Activated CD4-positive, CD25-positive, alpha-beta regulatory T cell (primary cell): ENCODE measurements around the gene CDKL5.

Source experiments
- DNase-seq, 4 experiments: peaks; one replicate each; lab custom pipeline; 2025; lab: John Stamatoyannopoulos, UW

Gene CDKL5

GRCh38 chrX:18457000-18457399 lies 31.6 kb downstream of the CDKL5 start:
- no peak for DNase-seq

GRCh38 chrX:18461431-18461830 lies 36.0 kb downstream of the CDKL5 start:
- no peak for DNase-seq

- no peak for DNase-seq
Measured at GRCh38 chrX:18464499-18464898, 39.1 kb downstream of the CDKL5 start.

GRCh38 chrX:18465051-18465450 lies 39.6 kb downstream of the CDKL5 start:
- no peak for DNase-seq

GRCh38 chrX:18468599-18468998 lies 43.2 kb downstream of the CDKL5 start:
- no peak for DNase-seq

GRCh38 chrX:18471296-18471695 lies 45.9 kb downstream of the CDKL5 start:
- DNase-seq: no peak

GRCh38 chrX:18490806-18491555 lies 65.6 kb downstream of the CDKL5 start:
- DNase-seq: no peak

- DNase-seq: no peak
Measured at GRCh38 chrX:18491587-18492340, 66.4 kb downstream of the CDKL5 start.

- DNase-seq: no peak
Measured at GRCh38 chrX:18534949-18535348, 109.5 kb downstream of the CDKL5 start.

- DNase-seq: no peak
Measured at GRCh38 chrX:18537068-18537467, 111.7 kb downstream of the CDKL5 start.

GRCh38 chrX:18537524-18537923 lies 112.1 kb downstream of the CDKL5 start:
- DNase-seq: no peak

- DNase-seq: no peak
Measured at GRCh38 chrX:18542131-18542530, 116.7 kb downstream of the CDKL5 start.

GRCh38 chrX:18542905-18543304 lies 117.5 kb downstream of the CDKL5 start:
- no peak for DNase-seq

GRCh38 chrX:18543738-18544137 lies 118.3 kb downstream of the CDKL5 start:
- DNase-seq: no peak

GRCh38 chrX:18545771-18546170 lies 120.4 kb downstream of the CDKL5 start:
- DNase-seq: no peak

- DNase-seq: no peak
Measured at GRCh38 chrX:18548996-18549395, 123.6 kb downstream of the CDKL5 start.

- DNase-seq: no peak
Measured at GRCh38 chrX:18549643-18550042, 124.2 kb downstream of the CDKL5 start.

- DNase-seq: no peak
Measured at GRCh38 chrX:18557879-18558278, 132.5 kb downstream of the CDKL5 start.

GRCh38 chrX:18558799-18559198 lies 133.4 kb downstream of the CDKL5 start:
- no peak for DNase-seq

GRCh38 chrX:18561020-18561419 lies 135.6 kb downstream of the CDKL5 start:
- DNase-seq: no peak

- no peak for DNase-seq
Measured at GRCh38 chrX:18565727-18566126, 140.3 kb downstream of the CDKL5 start.

- DNase-seq: no peak
Measured at GRCh38 chrX:18566748-18567147, 141.3 kb downstream of the CDKL5 start.

GRCh38 chrX:18573556-18573955 lies 148.1 kb downstream of the CDKL5 start:
- DNase-seq: no peak

GRCh38 chrX:18574591-18574990 lies 149.2 kb downstream of the CDKL5 start:
- DNase-seq: no peak
